ENCODE results near the gene DAPK1.

DNA sequence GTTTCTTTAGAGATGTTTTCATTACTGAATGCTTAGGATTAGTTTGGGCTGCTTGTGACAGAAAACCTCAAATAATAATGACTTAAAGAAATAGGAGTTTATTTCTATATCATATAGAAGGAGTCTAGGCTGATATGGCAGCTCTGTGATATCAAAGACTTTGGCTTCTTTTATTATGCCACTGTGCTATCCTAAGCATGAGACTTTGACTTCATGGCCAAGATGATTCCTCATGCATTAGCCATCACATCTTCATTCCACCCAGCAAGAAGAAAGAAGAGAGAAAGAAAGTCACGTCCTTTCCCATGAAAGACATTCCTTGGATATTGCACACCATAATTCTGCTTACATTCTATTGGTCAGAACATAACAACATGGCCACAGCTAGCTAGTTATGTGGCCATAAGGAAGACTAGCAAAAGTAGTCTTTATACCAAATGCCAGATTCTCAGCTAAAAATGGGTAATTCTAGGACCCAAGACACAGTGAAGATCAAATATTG, 76.2 kb downstream of the DAPK1 start:
- TF ChIP-seq, protein P1, sequence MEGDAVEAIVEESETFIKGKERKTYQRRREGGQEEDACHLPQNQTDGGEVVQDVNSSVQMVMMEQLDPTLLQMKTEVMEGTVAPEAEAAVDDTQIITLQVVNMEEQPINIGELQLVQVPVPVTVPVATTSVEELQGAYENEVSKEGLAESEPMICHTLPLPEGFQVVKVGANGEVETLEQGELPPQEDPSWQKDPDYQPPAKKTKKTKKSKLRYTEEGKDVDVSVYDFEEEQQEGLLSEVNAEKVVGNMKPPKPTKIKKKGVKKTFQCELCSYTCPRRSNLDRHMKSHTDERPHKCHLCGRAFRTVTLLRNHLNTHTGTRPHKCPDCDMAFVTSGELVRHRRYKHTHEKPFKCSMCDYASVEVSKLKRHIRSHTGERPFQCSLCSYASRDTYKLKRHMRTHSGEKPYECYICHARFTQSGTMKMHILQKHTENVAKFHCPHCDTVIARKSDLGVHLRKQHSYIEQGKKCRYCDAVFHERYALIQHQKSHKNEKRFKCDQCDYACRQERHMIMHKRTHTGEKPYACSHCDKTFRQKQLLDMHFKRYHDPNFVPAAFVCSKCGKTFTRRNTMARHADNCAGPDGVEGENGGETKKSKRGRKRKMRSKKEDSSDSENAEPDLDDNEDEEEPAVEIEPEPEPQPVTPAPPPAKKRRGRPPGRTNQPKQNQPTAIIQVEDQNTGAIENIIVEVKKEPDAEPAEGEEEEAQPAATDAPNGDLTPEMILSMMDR (IDR thresholded peaks at IDR 0.05): no peak
- no peak for TF ChIP-seq POLR2A (IDR thresholded peaks at IDR 0.05)
- TF ChIP-seq POLR2AphosphoS5 (IDR thresholded peaks at IDR 0.05): no peak
- TF ChIP-seq EP300 (IDR thresholded peaks at IDR 0.05): no peak

Data from stomach (tissue), 4 donors.